ENCODE results near the gene CARMIL1.

Gene CARMIL1

GRCh38 chr6:25359891-25360290 lies 80.7 kb downstream of the CARMIL1 start:
- Histone ChIP-seq H3K4me2 (ENCODE audit: low read length) (peak overlapping the region; percentile 75), H3K4me1 (ENCODE audit: control insufficient read depth, insufficient read depth, low read length) (peaks cover 22% of the 10 kb centered on the region), H3K36me3 (ENCODE audit: insufficient read depth, low read length) (no peaks in the 10 kb centered on the region), H3K9me3 (replicated peaks; ENCODE audit: low read length) (no peaks in the 10 kb centered on the region), H3K27me3 (ENCODE audit: control insufficient read depth, insufficient read depth, low read length) (no peaks in the 10 kb centered on the region), H3K9ac (ENCODE audit: low read depth, low read length) (peak overlapping the region; percentile 17), H3K4me3 (ENCODE audit: low read length) (no peak overlapping the region)

DNA sequence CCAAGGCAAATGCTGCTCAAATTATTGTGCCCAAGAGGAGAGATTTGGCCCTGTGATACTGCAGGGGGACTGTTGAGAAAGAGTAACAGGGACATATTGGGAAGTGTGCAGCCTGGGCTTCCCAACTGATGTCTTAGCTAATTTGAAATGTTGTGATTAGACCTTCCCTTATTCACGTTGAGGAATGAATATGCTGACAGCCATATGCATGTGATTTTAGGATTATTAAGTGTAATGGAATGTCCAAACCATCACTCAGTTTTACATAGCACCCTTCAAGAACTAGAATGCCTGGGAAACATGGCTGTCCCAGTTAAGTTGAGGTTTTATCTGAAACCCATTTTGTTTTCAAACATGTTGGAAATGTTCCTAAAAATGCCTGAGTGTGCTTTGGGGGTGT lies 81.4 kb downstream of the CARMIL1 start:
- Histone ChIP-seq H3K9ac (ENCODE audit: low read depth, low read length) (no peak overlapping the region), H3K4me2 (ENCODE audit: low read length) (no peak overlapping the region), H3K36me3 (ENCODE audit: insufficient read depth, low read length) (no peaks in the 10 kb centered on the region), H3K4me3 (ENCODE audit: low read length) (no peak overlapping the region), H3K27me3 (ENCODE audit: control insufficient read depth, insufficient read depth, low read length) (no peaks in the 10 kb centered on the region), H3K4me1 (ENCODE audit: control insufficient read depth, insufficient read depth, low read length) (peaks cover 22% of the 10 kb centered on the region), H3K9me3 (replicated peaks; ENCODE audit: low read length) (no peaks in the 10 kb centered on the region)

- H3K4me2 ChIP-seq (ENCODE audit: low read length): no peak overlapping the region
- H3K36me3 ChIP-seq (ENCODE audit: insufficient read depth, low read length): no peaks in the 10 kb centered on the region
- no peaks in the 10 kb centered on the region for H3K27me3 ChIP-seq (ENCODE audit: control insufficient read depth, insufficient read depth, low read length)
- H3K9me3 ChIP-seq (replicated peaks; ENCODE audit: low read length): no peaks in the 10 kb centered on the region
- peaks cover 22% of the 10 kb centered on the region for H3K4me1 ChIP-seq (ENCODE audit: control insufficient read depth, insufficient read depth, low read length)
- no peak overlapping the region for H3K4me3 ChIP-seq (ENCODE audit: low read length)
- H3K9ac ChIP-seq (ENCODE audit: low read depth, low read length): no peak overlapping the region
Measured at GRCh38 chr6:25363427-25363826, 84.3 kb downstream of the CARMIL1 start.

DNA sequence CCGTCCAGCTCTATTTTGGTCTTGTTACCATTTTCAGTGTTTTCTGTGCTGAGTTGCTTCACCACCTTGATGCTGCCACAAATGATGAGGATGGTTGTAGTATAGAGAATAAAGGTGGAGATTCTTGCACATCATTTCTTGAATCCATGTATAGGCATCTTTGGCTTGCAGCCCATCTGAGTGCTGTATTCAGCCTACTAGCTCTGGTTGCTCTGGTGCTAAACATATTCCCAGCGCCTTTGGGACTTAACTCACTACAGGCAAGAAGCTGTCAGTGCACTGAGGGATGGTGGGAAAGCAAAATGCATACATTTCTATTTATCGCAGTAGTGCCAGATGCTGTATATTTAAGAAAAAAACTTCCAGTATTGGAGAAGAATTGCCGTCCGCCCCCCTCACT lies 86.0 kb downstream of the CARMIL1 start:
- Histone ChIP-seq H3K9me3 (replicated peaks; ENCODE audit: low read length) (no peaks in the 10 kb centered on the region), H3K4me2 (ENCODE audit: low read length) (no peak overlapping the region), H3K4me3 (ENCODE audit: low read length) (no peak overlapping the region), H3K27me3 (ENCODE audit: control insufficient read depth, insufficient read depth, low read length) (no peaks in the 10 kb centered on the region), H3K9ac (ENCODE audit: low read depth, low read length) (no peak overlapping the region), H3K4me1 (ENCODE audit: control insufficient read depth, insufficient read depth, low read length) (peaks cover 17% of the 10 kb centered on the region), H3K36me3 (ENCODE audit: insufficient read depth, low read length) (no peaks in the 10 kb centered on the region)

GRCh38 chr6:25366903-25367545 lies 87.8 kb downstream of the CARMIL1 start:
- no peak overlapping the region for H3K4me2 ChIP-seq (ENCODE audit: low read length)
- H3K36me3 ChIP-seq (ENCODE audit: insufficient read depth, low read length): no peaks in the 10 kb centered on the region
- H3K9ac ChIP-seq (ENCODE audit: low read depth, low read length): no peak overlapping the region
- peaks cover 9% of the 10 kb centered on the region for H3K4me1 ChIP-seq (ENCODE audit: control insufficient read depth, insufficient read depth, low read length)
- no peaks in the 10 kb centered on the region for H3K27me3 ChIP-seq (ENCODE audit: control insufficient read depth, insufficient read depth, low read length)
- H3K9me3 ChIP-seq (replicated peaks; ENCODE audit: low read length): no peaks in the 10 kb centered on the region
- no peak overlapping the region for H3K4me3 ChIP-seq (ENCODE audit: low read length)

DNA sequence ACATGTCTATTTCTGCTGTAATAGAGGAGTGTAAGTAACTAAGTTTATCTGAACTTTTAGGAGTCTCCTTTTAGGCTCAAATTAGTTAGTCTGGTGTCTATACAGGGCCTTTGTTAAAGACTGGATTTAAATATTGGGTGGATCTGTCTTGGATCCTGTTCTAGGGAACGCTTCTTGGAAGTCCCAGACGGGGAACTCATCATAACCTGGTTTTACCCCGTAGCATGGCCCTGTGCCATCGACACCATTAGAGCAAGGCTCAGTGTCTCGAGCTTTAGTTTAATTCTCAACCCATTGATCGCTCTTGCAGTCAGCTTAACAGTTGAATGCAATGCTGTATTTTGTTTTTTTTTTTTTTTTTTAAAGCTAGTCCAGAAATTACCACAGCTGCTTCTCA lies 89.9 kb downstream of the CARMIL1 start:
- no peaks in the 10 kb centered on the region for H3K9me3 ChIP-seq (replicated peaks; ENCODE audit: low read length)
- H3K4me1 ChIP-seq (ENCODE audit: control insufficient read depth, insufficient read depth, low read length): peaks cover 9% of the 10 kb centered on the region
- H3K9ac ChIP-seq (ENCODE audit: low read depth, low read length): no peak overlapping the region
- no peaks in the 10 kb centered on the region for H3K36me3 ChIP-seq (ENCODE audit: insufficient read depth, low read length)
- H3K4me3 ChIP-seq (ENCODE audit: low read length): no peak overlapping the region
- no peak overlapping the region for H3K4me2 ChIP-seq (ENCODE audit: low read length)
- H3K27me3 ChIP-seq (ENCODE audit: control insufficient read depth, insufficient read depth, low read length): no peaks in the 10 kb centered on the region

GRCh38 chr6:25369433-25370177 lies 90.4 kb downstream of the CARMIL1 start:
- H3K4me2 ChIP-seq (ENCODE audit: low read length): peak overlapping the region; percentile 39
- H3K27me3 ChIP-seq (ENCODE audit: control insufficient read depth, insufficient read depth, low read length): no peaks in the 10 kb centered on the region
- no peaks in the 10 kb centered on the region for H3K9me3 ChIP-seq (replicated peaks; ENCODE audit: low read length)
- H3K4me1 ChIP-seq (ENCODE audit: control insufficient read depth, insufficient read depth, low read length): peaks cover 9% of the 10 kb centered on the region
- H3K9ac ChIP-seq (ENCODE audit: low read depth, low read length): no peak overlapping the region
- no peaks in the 10 kb centered on the region for H3K36me3 ChIP-seq (ENCODE audit: insufficient read depth, low read length)
- no peak overlapping the region for H3K4me3 ChIP-seq (ENCODE audit: low read length)

- Histone ChIP-seq H3K9me3 (replicated peaks; ENCODE audit: low read length) (no peaks in the 10 kb centered on the region), H3K9ac (ENCODE audit: low read depth, low read length) (no peak overlapping the region), H3K27me3 (ENCODE audit: control insufficient read depth, insufficient read depth, low read length) (no peaks in the 10 kb centered on the region), H3K4me1 (ENCODE audit: control insufficient read depth, insufficient read depth, low read length) (peaks cover 9% of the 10 kb centered on the region), H3K4me3 (ENCODE audit: low read length) (no peak overlapping the region), H3K4me2 (ENCODE audit: low read length) (no peak overlapping the region), H3K36me3 (ENCODE audit: insufficient read depth, low read length) (no peaks in the 10 kb centered on the region)
Measured at GRCh38 chr6:25370178-25371036, 91.2 kb downstream of the CARMIL1 start.

DNA sequence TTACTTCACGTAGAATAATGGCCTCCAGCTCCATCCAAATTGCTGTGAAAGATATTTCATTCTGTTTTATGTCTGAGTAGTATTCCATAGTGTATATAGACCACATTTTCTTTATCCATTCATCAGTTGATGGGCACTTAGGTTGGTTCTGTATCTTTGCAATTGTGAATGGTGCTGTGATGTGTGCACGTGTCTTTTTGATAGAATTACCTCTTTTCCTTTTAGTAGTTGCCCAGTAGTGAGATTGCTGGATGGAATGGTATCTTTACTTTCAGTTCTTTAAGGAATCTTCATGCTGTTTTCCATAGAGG lies 91.8 kb downstream of the CARMIL1 start:
- Histone ChIP-seq H3K4me1 (ENCODE audit: control insufficient read depth, insufficient read depth, low read length) (peaks cover 9% of the 10 kb centered on the region), H3K9ac (ENCODE audit: low read depth, low read length) (no peak overlapping the region), H3K4me2 (ENCODE audit: low read length) (no peak overlapping the region), H3K9me3 (replicated peaks; ENCODE audit: low read length) (no peaks in the 10 kb centered on the region), H3K4me3 (ENCODE audit: low read length) (no peak overlapping the region), H3K27me3 (ENCODE audit: control insufficient read depth, insufficient read depth, low read length) (no peaks in the 10 kb centered on the region), H3K36me3 (ENCODE audit: insufficient read depth, low read length) (no peaks in the 10 kb centered on the region)

- Histone ChIP-seq H3K9me3 (replicated peaks; ENCODE audit: low read length) (no peaks in the 10 kb centered on the region), H3K9ac (ENCODE audit: low read depth, low read length) (no peak overlapping the region), H3K4me3 (ENCODE audit: low read length) (no peak overlapping the region), H3K4me2 (ENCODE audit: low read length) (no peak overlapping the region), H3K4me1 (ENCODE audit: control insufficient read depth, insufficient read depth, low read length) (no peaks in the 10 kb centered on the region), H3K36me3 (ENCODE audit: insufficient read depth, low read length) (no peaks in the 10 kb centered on the region), H3K27me3 (ENCODE audit: control insufficient read depth, insufficient read depth, low read length) (no peaks in the 10 kb centered on the region)
Measured at GRCh38 chr6:25375125-25375524, 96.0 kb downstream of the CARMIL1 start.

DNA sequence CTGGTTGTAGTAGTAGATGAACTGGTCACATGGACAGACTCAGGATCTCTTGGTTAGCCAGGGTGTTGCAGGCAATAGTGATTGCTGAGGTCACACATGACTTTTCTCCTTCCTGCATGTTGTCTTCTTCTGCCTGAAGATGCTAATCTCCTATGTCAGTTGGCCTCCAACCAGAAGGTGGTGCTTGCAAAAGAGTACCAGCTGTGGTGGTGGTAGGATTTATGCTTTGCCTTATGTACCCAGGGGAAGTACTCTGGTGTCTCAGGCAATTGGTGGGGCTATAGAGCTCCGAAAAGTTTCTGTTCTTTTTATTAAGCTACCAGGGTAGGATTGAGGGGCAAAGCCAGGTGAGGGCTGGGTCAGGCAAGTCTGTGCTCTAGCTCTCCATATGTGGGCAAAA lies 98.5 kb downstream of the CARMIL1 start:
- Histone ChIP-seq H3K4me1 (ENCODE audit: control insufficient read depth, insufficient read depth, low read length) (no peaks in the 10 kb centered on the region), H3K4me2 (ENCODE audit: low read length) (no peak overlapping the region), H3K9me3 (replicated peaks; ENCODE audit: low read length) (no peaks in the 10 kb centered on the region), H3K27me3 (ENCODE audit: control insufficient read depth, insufficient read depth, low read length) (no peaks in the 10 kb centered on the region), H3K9ac (ENCODE audit: low read depth, low read length) (no peak overlapping the region), H3K4me3 (ENCODE audit: low read length) (no peak overlapping the region), H3K36me3 (ENCODE audit: insufficient read depth, low read length) (no peaks in the 10 kb centered on the region)

All from skeletal muscle satellite cell (primary cell).